Skin of body (tissue), 2 donors: Measurements from ENCODE around the gene CTNNA2. TPM values are rescaled to one million over a fixed set of nuclear protein-coding genes. Genes with fewer than 3 reads are reported as not detected.
"Not testable (repeated sequence)": the region's sequence is repeated elsewhere in the genome, so short reads cannot be mapped to it uniquely, and the experiment has no call there.

Experiments used
- DNase-seq: peaks from one replicate; lab custom pipeline; 2025; lab: John Stamatoyannopoulos, UW
- total RNA-seq: library from RNA; depleted of rRNA; stranded (reverse); fragments of >200 nt; gene quantifications from one replicate; pipeline ENCODE4 v1.2.3, GENCODE V29; 2014

The CTNNA2 gene
- total RNA-seq, 1 donor from 2014 or later = 0.49 TPM

DNA sequence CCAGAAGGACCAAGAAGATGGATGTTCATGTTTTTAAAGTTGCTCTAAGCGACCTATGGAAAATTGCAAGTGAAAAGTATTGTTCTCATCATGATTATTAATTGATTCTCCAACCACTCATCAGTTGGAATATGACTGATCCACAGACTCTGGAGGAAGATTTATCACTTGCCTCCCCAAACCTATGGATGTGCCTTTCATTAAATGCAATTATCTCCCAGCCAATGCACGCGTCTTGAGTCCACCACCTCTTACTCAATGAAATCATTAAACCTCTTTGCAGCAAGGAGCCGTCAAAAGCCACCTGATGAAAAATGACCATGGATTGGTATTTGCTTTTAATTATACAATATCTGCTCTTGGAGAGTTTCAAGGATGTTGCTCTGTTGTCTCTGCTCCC lies 626.1 kb downstream of the CTNNA2 start:
- DNase-seq = no peak

DNA sequence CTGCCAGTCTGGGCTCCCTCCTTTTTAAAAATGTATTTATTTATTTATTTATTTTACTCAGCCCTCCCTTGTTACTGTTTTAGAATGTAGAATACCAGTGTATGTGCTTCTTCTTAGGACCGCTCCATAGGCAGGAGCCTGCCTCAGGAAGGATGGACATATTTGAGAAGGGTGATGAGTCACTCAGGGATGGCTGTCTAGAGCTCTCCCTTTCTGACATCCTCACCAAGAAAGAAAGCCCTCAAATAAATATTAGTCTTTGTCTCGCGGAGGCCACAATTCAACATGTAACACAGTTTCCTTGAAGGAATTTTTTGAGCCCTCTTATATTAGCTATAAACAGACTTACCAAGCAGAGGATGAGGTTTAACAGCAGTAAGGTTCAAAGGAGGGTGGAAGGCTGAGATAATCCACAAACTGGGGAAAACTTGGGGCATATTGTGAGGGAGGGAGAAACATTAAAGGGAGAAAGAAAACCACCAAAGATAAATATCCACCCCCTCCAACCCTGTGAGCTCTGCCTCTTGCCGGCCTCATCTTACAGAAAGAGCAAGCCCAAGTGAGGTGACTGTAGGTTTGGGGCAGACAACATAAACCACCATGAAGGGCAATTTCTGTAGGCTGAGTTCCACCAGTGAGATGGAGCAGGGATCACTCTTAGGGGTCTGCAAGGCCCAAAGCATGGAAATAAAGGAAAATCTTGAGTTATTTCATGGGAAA lies 628.3 kb downstream of the CTNNA2 start:
- no peak for DNase-seq

DNA sequence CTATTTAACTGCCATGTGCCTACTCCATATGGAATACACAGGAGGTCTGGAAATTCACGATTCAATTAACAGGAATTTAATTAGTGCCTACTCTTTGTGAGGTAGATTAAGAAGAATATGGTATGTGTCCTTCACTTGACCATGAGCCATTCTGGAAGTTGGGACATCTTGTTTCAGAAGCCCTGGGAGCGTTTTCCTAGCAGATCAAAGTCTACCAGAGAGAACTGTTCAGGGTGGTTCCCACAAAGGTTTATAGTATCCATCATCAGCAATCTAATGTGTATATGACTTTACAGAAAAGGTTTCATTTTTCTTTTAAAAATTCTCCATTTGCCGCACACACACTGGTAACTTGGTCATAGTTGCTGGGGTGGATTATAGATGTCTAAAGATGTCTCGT lies 632.6 kb downstream of the CTNNA2 start:
- no peak for DNase-seq

DNA sequence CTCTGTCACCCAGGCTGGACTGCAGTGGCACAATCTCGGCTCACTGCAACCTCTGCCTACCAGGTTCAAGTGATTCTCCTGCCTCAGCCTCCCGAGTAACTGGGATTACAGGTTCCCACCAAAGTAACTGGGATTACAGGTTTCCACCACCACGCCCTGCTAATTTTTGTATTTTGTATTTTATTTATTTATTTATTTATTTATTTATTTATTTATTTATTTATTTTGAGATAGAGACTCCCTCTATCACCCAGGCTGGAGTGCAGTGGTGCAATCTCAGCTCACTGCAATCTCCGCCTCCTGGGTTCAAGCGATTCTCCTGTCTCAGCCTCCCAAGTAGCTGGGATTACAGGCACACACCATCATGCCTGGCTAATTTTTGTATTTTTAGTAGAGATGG lies 633.9 kb downstream of the CTNNA2 start:
- not testable (repeated sequence) for DNase-seq

DNA sequence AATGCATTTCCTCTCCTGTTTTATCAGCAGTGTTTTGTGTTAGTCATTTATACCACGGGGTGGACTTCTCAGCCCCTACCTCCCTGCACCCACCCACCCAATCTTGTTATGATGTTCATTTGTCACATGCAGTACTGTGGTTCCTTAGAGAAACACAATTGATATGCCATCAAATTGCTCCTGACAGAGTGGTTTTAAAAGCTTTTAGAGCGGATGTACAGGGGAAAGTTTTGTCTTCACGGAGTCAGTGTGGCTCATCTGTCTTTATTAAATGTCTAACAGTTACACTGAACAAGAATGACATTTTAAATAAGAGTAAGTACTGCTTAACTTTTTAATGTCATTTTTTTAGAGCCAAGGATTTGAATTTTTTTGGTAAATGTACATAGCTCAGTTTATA lies 634.8 kb downstream of the CTNNA2 start:
- no peak for DNase-seq

DNA sequence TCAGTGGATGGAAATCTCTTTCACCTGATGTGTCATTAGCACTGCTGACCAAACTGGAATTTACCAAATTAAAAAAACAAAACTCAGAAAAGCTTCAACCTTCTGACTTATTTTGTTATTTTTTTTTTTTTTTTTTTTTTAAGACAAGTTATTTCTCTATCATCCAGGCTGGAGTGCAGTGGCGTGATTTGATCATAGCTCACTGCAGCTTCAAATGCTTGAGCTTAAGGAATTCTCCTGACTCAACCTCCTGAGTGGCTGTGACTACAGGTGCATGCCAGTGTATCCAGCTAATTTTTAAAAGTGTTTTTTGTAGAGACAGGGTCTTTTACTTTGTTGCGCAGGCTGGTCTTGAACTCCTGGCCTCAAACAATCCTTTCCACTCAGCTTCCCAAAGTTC lies 636.1 kb downstream of the CTNNA2 start:
- no peak for DNase-seq

DNA sequence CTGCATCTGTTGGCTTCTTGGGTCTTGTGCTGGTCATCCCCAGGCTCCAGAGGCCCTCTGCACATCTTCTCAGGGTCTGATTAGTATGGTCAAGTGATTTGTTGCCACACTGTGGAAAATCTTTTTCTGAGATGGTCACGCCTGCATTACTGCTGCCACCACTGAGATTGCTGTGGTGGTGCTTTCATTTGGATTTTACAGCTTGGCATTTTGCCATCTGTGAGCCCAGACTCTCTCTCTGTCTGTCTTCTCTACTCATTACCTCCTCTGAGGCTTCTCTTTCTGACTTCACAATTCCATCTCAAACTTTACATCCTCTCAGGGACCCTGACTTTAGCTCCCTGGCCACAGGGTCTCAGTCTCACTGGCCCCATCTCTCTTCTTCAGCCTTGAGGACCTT lies 637.1 kb downstream of the CTNNA2 start:
- DNase-seq = no peak

DNA sequence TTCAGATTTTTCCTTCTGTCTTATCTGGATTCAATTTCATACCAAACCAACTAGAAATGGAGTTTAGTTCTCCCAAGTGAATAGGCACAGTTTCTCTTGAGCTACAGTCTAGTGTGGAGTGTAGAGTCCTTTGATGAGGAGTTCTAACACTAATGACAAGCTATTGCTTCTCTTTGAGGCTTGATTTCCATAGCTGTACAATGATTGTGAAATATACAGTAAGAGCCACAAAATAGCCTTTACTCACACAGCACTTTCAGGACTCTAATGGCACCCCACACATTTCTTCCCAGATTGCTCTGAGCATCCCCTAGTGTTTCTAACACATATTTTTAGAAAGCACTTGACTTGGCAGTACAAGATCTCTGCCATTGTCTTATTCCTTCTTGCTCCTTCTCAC lies 638.4 kb downstream of the CTNNA2 start:
- no peak for DNase-seq

DNA sequence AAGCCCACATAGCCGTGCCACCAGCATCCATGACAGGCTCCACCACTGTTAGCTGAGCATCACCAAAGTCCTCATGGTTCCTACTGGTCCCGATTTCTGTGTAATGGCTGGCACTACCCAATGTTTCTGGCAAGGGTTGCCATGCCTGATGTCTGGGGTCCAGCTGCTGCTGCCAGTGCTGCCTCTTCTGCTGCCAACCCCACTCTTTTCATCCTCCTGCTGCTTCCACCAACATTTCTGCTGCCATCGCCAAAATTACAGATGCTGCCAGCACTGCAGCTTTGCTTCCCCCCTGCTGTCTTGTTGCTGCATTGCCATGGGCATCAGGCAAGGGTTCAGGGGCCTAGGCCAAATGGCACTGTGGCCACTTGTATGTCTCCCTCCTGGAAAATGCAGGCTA lies 638.8 kb downstream of the CTNNA2 start:
- DNase-seq = no peak

DNA sequence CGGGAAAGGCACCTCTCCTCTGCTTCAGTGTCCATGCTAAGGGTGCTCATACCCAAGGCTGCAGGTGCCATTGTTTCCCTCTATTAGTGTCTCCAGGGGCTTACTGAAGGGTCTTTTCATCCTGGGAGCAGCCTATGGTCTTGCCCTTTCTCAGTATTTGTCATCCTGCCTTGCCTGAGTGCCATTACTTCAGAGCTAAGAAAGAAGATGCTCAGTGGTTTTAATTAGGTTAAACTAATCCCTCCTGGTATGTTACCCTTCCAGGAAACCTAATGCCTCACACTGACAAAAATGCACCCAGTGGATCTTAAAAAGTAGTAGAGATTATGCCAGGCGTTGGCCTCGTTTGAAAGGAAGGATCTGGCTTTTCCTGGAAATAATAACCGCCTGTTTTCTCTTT lies 640.3 kb downstream of the CTNNA2 start:
- no peak for DNase-seq

DNA sequence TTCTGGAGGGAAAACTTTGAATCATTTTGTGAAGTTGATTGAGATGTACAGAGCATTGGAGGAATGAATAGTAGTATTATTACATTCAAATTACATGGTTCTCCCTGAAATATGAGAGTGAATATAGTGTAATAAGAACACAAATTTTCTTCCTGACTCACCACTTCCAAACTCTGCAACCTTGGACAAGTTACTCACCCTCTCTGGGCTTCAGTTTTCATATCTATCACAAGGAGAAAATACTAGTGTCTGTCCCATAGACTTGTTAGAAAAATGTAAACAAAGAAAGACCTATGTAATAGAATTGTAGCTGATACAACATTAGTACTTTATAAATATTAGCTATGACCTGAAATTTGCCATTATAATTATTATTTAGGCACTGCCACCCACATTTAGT lies 640.9 kb downstream of the CTNNA2 start:
- no peak for DNase-seq

DNA sequence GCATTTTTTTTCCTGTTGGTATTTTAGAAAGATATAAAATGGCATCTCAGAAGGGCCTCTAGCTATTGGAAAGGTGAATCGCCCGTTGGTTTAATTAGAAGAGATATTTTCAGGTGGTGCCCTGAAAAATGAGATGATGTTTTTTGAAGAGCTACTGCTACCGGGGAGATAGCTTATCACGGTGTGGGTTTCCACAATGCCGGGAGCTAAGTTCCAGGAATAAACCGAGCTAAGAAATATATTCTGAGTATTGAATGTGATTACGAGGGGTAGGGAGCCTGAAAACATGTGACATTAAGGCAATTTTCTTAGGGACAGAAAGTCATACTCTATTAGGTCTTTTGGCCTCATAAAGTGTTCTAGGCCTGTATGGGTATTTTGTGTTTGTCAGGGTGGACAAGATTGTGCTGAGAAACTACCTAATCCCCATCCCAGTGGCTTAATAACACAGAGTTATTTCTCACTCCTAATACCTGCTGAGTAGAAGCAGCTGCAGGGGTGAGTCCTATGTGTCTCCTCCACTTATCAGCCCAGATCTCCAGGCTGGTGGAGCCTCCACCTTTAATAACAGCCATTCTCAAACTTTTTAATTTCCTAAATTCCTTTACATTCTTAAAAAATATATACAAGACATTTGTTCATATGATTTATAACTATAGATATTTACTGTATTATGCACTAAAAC lies 641.5 kb downstream of the CTNNA2 start:
- DNase-seq = no peak

DNA sequence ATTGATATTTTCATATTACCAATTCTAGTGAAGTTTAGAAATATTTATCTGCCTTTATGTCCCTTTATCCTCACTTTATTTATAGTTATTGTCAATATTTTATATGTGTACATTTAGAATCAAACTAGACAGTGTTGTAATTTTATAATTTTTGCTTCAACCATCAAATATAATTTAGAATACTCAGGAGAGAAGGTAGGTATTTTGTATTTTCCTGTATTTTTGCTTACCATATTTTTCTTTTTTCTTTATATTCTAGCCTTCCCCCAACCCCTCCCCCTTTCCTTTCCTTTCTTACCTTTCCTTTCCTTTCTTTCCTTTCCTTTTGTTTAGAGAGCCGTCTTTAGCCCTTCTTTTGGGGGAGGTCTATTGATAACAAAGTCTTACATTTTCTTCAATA lies 651.5 kb downstream of the CTNNA2 start:
- no peak for DNase-seq

DNA sequence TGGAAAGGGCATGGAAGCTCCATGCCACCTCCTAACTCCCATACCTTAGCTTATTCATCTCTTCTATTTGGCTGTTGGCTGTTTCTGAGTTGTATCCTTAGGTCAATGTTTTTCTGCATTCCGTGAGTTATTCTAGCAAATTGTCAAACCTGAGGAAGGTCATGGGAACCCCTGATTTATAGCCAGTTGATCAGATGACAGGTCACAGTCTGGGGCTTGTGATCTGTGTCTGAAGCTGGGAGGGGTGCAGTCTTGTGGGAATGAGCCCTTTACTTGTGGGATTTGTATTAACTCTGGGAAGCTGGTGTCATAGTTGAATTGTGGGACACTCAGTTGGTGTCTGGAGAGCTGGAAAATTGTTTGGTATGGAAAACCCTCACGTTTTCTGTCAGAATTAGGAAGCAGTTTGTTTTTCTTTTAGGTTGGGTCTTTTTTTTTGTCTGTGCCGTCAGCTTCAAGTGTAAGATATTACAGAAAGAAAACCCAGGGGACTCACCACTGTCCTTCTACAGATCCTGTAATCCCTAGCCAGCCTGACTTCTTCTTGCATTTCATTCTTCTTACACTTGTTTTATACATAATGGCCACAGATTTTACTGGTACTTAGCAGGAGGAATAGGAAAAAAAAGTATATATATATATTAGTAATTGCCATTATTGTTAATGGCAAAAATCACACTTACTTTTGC lies 653.8 kb downstream of the CTNNA2 start:
- DNase-seq = no peak

DNA sequence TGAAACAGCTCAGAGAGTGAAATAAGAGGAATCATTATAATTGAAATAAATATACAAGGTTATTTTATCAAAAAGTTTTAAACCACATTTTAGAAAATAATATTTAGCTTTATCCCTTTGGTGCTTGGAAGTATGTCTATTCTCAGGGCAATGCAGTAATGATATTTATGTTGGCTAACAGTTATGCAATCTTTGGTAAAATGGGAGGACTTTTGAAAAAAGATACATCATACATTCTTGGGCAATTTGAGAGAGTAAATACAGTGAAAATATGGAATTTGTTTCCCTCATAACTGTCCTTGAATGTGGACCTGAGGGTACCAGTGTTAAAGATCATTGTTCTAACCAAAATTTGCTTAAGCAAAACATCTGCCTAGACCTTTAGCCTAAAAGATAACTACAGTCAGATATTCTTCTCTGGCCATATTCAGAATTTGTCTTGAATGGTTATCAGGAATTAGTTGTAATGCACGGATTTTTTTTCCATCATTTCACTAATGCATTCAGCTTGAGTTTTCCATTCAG lies 654.5 kb downstream of the CTNNA2 start:
- DNase-seq = no peak

DNA sequence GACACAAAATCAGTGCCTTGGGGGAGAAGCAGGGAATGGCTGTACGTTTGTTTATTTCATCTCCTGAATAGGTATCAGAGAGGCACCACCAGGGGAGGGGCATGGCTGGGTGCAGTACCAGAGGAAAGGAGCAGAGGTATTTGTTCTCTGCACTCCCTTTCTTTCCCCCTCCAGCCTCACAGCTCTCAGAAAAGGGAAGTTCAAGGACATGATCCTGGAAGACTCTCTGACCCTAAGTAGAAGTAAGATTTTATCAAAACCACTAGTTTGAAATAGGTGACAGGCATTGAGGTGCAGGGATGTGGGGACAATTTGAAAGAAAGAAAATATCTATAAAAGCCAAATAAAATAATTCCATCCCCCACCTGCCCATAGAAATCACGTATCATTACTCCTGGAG lies 655.2 kb downstream of the CTNNA2 start:
- DNase-seq = no peak

DNA sequence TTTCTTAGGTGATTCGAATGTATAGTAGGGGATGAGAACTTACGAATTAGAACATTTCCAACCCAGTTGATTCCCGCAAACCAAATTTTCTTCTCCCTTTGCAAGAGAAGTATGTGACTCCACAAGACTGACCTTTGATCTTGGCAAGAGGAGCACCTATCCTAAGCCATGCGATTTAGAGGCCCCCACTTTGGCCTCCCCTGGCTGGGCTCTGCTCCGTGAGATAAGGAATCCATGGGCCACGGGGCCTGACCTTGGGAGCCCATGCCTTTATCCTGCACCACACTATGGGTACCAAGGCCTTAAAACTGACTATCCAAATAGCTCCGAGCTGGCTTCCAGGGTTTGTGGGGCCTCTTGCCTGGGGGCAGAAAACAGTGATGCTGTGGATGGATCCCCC lies 656.0 kb downstream of the CTNNA2 start:
- no peak for DNase-seq

DNA sequence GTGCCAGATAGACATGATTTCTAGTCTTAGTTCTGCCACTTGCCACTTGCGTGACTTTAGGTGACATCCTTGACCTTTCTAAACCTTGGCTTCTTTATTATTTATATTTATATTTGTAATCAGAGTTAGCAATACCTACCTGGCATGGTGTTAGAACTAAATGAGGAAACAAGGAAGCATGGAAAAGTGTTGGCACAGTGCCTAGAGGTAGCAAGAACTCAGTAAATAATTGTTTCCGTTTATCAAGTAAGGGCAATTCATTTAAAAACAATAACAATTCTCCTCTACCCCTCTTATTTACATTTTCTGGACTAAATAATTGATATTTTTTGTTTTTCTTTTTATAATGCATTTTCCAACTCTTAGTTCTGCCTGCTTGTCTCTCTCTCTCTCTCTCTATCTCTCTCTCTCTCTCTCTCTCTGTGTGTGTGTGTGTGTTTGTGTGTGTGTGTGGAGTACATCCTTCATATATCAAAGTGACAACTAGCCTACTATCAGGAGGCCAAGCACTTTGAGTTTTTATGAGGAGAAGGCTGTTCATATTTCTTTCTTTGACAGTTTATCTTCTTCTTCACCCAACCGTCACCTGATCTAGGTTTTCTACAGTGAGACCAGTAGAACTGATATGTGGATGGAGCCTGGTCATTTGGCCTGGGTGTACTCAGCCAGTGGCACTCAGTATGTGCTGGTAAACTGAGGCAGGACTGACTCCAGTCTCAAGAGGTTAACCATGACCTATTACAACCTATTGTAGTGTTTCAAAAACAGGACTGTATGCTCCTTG lies 657.2 kb downstream of the CTNNA2 start:
- no peak for DNase-seq

DNA sequence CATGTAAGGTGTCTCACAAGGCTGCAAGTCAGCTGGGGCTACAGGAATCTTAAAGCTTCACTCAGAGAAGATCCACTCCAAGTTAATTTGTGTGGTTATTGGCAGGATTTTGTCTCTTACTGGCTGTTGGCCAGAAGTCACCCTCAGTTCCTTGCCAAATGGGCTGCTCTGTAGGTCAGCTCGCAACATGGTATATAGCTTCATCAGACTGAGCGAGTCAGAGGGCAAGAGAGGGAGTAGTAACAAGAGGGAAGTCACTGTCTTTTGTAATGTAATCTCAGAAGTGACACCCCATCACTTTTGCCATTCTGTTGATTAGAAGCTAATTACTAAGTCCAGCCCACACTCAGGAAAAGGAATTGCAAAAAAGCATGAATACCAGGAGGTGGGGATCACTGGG lies 672.2 kb downstream of the CTNNA2 start:
- DNase-seq = no peak

DNA sequence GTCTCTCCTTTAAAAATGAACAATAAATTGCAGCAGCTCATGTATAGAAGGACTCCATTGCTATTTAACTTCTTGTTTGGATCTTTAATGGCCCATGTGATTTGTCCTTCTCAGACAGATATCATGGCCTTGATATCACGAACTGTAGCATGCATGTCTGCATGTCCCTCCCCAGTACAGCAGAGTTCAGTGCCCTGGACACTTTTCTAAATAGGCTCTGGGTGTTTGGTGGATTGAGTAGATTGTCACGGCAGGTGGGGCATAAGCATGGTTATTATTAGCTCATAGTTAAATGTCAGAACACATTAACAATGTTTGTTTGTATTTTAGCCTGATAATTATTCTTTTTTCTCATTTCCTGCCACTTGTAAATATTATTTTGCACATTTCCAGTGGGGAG lies 673.4 kb downstream of the CTNNA2 start:
- DNase-seq = no peak

DNA sequence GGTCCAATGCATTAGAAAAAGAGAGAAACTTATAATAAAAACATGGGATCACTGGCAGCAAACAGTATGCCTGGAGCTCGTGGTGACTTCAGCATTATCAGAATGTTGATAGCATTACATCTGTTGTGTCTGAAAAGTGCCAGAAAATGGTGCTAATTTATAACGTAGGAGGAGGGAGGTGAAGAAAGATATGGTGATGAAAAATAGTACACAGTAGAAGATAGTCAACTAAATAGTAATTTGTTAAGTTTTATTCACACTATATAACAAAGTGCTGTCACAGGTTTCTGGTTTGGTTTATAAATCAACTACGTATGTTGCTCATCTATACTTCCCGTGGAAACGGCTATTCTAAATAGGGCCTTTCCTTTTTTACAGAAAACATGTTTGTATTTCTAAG lies 674.3 kb downstream of the CTNNA2 start:
- no peak for DNase-seq

DNA sequence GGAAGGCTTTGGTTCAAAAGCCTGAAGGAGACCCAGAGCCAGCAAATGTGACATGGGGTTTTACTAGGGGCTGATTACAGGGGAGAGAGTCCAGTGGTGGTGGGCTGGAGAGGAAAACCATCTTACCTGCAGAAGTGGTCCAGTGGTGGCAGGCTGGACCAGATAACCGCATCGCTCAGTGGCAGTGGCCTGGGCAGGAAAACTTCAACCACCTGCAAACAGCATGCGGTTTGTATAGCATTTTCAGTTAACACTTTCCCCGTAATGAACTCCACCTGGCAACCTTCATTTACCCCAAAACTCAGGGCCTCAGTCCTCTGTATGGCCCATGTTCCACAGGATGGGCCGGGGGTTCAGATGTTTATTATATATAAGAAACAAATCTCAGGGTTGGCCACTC lies 677.3 kb downstream of the CTNNA2 start:
- DNase-seq = no peak
